GM10248 (cell line): ENCODE results near the gene BMP6.

Experiments
- CTCF ChIA-PET: fragments of 300-600 bp; sonication (Branson Sonifier 250); formaldehyde crosslinking; extraction: SDS; loops from one replicate; lab custom pipeline; 2021; ENCODE audit warnings: antibody characterized with exemption; lab: Yijun Ruan, JAX
- POLR2A ChIA-PET: fragments of 350-650 bp; sonication (Branson Sonifier 250); formaldehyde crosslinking; extraction: SDS; loops from one replicate; lab custom pipeline; 2020; ENCODE audit warnings: antibody characterized with exemption; lab: Yijun Ruan, JAX
- DNase-seq: peaks from one replicate; pipeline ENCODE4 v3.0.0; 2012; ENCODE audit errors: extremely low spot score
- CTCF ChIP-seq: IDR thresholded peaks from 2 replicates; pipeline ENCODE4 v1.5.1; 2012; ENCODE audit warnings: mild to moderate bottlenecking, low read depth; ENCODE audit errors: extremely low read depth, missing control alignments, control extremely low read depth

BMP6 gene

GRCh38 chr6:7685276-7685675 lies 40.6 kb upstream of the BMP6 start:
- ChIA-PET POLR2A (no interaction called here), CTCF (interaction anchor here (0.9 kb wide), 1 partner anchor 15 kb away, joined by 3 read pairs; no protein-coding TSS in a partner anchor)
- no peak for DNase-seq
- no peak for TF ChIP-seq CTCF

GRCh38 chr6:7687145-7688111 lies 38.5 kb upstream of the BMP6 start:
- CTCF ChIA-PET, result interaction anchor here (0.6 to 1.7 kb wide), 3 partner anchors 12 to 337 kb away, joined by 3 to 5 read pairs (median 3); no protein-coding TSS in a partner anchor
- DNase-seq, result no peak
- POLR2A ChIA-PET, result no interaction called here
- TF ChIP-seq CTCF, result no peak

- DNase-seq, result no peak
- ChIA-PET CTCF (interaction anchor here (0.8 kb wide), 1 partner anchor 9 kb away, joined by 3 read pairs; no protein-coding TSS in a partner anchor), POLR2A (no interaction called here)
- no peak for TF ChIP-seq CTCF
These were observed 34.9 kb upstream of the BMP6 start for GRCh38 chr6:7691021-7691420.

- ChIA-PET POLR2A (no interaction called here), CTCF (no interaction called here)
- TF ChIP-seq CTCF, result no peak
- no peak for DNase-seq
These were observed 34.0 kb upstream of the BMP6 start for GRCh38 chr6:7691675-7692452.

GRCh38 chr6:7692453-7692784 lies 33.5 kb upstream of the BMP6 start:
- POLR2A ChIA-PET, result no interaction called here
- CTCF ChIA-PET, result no interaction called here
- DNase-seq, result no peak
- no peak for TF ChIP-seq CTCF

- TF ChIP-seq CTCF, result no peak
- ChIA-PET POLR2A (no interaction called here), CTCF (interaction anchor here (1.2 kb wide), 1 partner anchor 29 kb away, joined by 4 read pairs; no protein-coding TSS in a partner anchor)
- DNase-seq, result no peak
These were observed 32.1 kb upstream of the BMP6 start for GRCh38 chr6:7693827-7694226.
